ENCODE data around the gene LRRC71.

LRRC71 gene

DNA sequence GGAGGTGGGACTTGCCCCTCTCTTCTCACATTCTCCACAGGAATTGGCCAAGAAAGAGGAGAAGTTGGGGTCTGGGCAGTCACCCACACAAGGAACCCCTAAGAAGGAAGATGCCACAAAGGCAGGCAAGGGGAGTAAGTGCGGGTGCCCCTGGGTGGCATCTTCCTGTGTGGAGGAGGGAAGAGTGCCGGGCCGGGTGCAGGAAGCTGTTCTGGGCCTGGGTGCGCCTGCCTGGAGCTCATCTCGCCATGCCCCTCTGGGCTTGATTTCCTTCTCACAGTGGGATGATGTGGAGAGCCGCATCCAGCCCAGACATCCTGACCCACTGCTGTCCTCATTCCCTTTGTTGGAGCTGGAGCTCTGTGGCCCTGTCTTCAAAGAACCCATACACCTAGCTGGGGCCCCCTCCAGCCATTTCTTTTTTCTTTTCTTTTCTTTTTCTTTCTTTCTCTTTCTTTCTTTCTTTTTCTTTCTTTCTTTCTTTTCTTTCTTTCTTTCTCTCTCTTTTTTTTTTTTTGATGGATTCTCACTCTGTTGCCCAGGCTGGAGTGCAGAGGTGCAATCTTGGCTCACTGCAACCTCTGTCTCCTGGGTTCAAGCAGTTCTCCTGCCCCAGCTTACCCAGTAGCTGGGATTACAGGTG is 9.3 kb downstream of the LRRC71 start:
- H2BK15ac ChIP-seq (replicated peaks; ENCODE audit: low read depth) = no peak overlapping the region
- H3K23ac ChIP-seq (ENCODE audit: low read length) = no peak overlapping the region
- H3K4me3 ChIP-seq (ENCODE audit: low read length) = no peak overlapping the region
- no peaks in the 10 kb centered on the region for H3K36me3 ChIP-seq (ENCODE audit: control insufficient read depth, insufficient read depth, low read length)
- H2BK5ac ChIP-seq (ENCODE audit: low read length) = no peak overlapping the region
- no peak overlapping the region for H3K4ac ChIP-seq (ENCODE audit: low read depth, low read length)
- H3K4me2 ChIP-seq (ENCODE audit: low read length) = no peak overlapping the region
- no peak for DNase-seq
- no peak overlapping the region for H2BK120ac ChIP-seq (ENCODE audit: low read depth, low read length)
- H3K56ac ChIP-seq (ENCODE audit: low read length) = no peak overlapping the region
- H3K18ac ChIP-seq (ENCODE audit: low read length) = no peak overlapping the region
- no peak overlapping the region for H2AK5ac ChIP-seq (ENCODE audit: low read length)
- H3K27ac ChIP-seq (ENCODE audit: low read depth, low read length) = no peak overlapping the region
- H3K9ac ChIP-seq (ENCODE audit: low read length) = no peak overlapping the region
- WGBS (ENCODE audit: extremely low coverage, insufficient coverage, low lambda C conversion rate) = no CpG with 5 or more reads among the region's 6 CpGs
- H3K79me2 ChIP-seq (ENCODE audit: control insufficient read depth, insufficient read depth, low read length) = no peaks in the 10 kb centered on the region
- H3K27me3 ChIP-seq (ENCODE audit: insufficient read depth, low read length, poor library complexity) = peaks cover 21% of the 10 kb centered on the region
- H3K79me1 ChIP-seq (ENCODE audit: low read length) = no peaks in the 10 kb centered on the region
- no peaks in the 10 kb centered on the region for H3K4me1 ChIP-seq (ENCODE audit: control insufficient read depth, low read depth, low read length)
- H4K8ac ChIP-seq (ENCODE audit: low read depth, low read length) = no peak overlapping the region
- H4K5ac ChIP-seq (ENCODE audit: low read length) = no peak overlapping the region

DNA sequence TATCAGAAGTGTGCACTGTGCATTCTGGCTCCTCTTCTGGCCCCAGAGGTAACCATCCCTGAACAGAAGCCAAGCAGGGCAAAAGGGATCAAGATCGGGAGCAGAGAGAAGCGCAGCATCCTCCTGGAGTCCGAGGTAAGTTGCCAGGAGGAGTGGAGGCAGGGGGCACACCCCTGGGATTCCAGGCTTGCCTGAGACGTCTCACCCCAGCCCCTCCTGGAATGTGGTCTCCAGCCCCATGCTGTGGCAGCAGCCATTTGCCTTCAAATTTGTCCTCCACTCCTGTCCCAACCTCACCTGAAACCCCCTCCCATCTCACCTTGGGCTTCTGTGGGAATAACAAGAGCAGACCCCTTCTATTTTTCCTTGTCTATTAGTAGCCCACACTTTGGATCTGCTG is 10.1 kb downstream of the LRRC71 start:
- Histone ChIP-seq H3K27me3 (ENCODE audit: insufficient read depth, low read length, poor library complexity) (peaks cover 13% of the 10 kb centered on the region), H3K4ac (ENCODE audit: low read depth, low read length) (no peak overlapping the region), H3K36me3 (ENCODE audit: control insufficient read depth, insufficient read depth, low read length) (no peaks in the 10 kb centered on the region), H3K23ac (ENCODE audit: low read length) (no peak overlapping the region), H3K18ac (ENCODE audit: low read length) (no peak overlapping the region), H2BK5ac (ENCODE audit: low read length) (no peak overlapping the region), H4K8ac (ENCODE audit: low read depth, low read length) (no peak overlapping the region), H3K4me3 (ENCODE audit: low read length) (no peak overlapping the region), H2BK15ac (replicated peaks; ENCODE audit: low read depth) (no peak overlapping the region), H3K79me2 (ENCODE audit: control insufficient read depth, insufficient read depth, low read length) (no peaks in the 10 kb centered on the region), H2AK5ac (ENCODE audit: low read length) (no peak overlapping the region), H3K4me2 (ENCODE audit: low read length) (no peak overlapping the region), H3K27ac (ENCODE audit: low read depth, low read length) (no peak overlapping the region), H3K9ac (ENCODE audit: low read length) (no peak overlapping the region), H3K4me1 (ENCODE audit: control insufficient read depth, low read depth, low read length) (no peaks in the 10 kb centered on the region), H4K5ac (ENCODE audit: low read length) (no peak overlapping the region), H3K79me1 (ENCODE audit: low read length) (no peaks in the 10 kb centered on the region), H3K56ac (ENCODE audit: low read length) (no peak overlapping the region), H2BK120ac (ENCODE audit: low read depth, low read length) (no peak overlapping the region)
- DNase-seq = no peak
- no CpG with 5 or more reads among the region's 4 CpGs for WGBS (ENCODE audit: extremely low coverage, insufficient coverage, low lambda C conversion rate)

DNA sequence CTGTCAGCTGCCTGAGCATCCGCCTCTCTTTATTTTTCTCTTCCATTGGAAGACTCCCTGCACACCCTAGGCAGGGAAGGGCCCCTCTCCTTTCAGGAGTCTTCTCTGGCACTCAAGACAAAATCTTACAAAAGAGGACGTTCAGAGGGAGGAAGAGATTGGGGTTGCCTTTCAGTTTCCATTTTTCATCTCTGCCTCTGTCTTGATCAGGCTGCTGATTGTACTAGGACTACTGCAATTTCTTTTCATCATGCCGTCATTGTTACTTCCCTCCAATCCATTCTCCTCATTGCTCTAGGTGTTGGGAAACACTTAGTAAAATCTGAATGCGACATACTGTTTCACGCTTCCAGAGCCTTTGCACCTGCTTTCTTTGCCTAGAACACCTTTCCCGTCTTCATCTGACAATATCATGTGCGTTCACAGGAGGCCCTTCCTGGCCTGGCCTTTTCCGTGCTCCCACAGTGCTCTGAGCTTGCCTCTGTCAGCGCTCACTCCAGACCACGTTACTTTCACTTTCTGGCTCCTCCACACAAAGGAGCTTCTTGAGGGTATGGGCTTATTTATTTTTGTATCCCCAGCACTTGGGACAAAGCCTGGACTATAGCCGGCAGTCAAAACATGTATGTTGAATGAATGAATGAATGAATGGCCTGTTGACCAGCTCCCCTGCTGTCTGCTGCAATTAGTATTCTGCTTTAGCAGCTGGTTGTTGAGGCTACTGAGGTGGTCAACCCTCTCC is 10.9 kb downstream of the LRRC71 start:
- Histone ChIP-seq H4K8ac (ENCODE audit: low read depth, low read length) (no peak overlapping the region), H3K4me2 (ENCODE audit: low read length) (no peak overlapping the region), H3K27me3 (ENCODE audit: insufficient read depth, low read length, poor library complexity) (peaks cover 6% of the 10 kb centered on the region), H3K18ac (ENCODE audit: low read length) (no peak overlapping the region), H3K4ac (ENCODE audit: low read depth, low read length) (no peak overlapping the region), H2AK5ac (ENCODE audit: low read length) (no peak overlapping the region), H3K27ac (ENCODE audit: low read depth, low read length) (no peak overlapping the region), H4K5ac (ENCODE audit: low read length) (no peak overlapping the region), H2BK5ac (ENCODE audit: low read length) (no peak overlapping the region), H3K9ac (ENCODE audit: low read length) (no peak overlapping the region), H3K56ac (ENCODE audit: low read length) (no peak overlapping the region), H2BK120ac (ENCODE audit: low read depth, low read length) (no peak overlapping the region), H3K4me3 (ENCODE audit: low read length) (no peak overlapping the region), H2BK15ac (replicated peaks; ENCODE audit: low read depth) (no peak overlapping the region), H3K79me1 (ENCODE audit: low read length) (no peaks in the 10 kb centered on the region), H3K23ac (ENCODE audit: low read length) (no peak overlapping the region), H3K4me1 (ENCODE audit: control insufficient read depth, low read depth, low read length) (no peaks in the 10 kb centered on the region), H3K79me2 (ENCODE audit: control insufficient read depth, insufficient read depth, low read length) (no peaks in the 10 kb centered on the region), H3K36me3 (ENCODE audit: control insufficient read depth, insufficient read depth, low read length) (peaks cover 2% of the 10 kb centered on the region)
- DNase-seq = no peak
- no CpG with 5 or more reads among the region's 11 CpGs for WGBS (ENCODE audit: extremely low coverage, insufficient coverage, low lambda C conversion rate)

DNA sequence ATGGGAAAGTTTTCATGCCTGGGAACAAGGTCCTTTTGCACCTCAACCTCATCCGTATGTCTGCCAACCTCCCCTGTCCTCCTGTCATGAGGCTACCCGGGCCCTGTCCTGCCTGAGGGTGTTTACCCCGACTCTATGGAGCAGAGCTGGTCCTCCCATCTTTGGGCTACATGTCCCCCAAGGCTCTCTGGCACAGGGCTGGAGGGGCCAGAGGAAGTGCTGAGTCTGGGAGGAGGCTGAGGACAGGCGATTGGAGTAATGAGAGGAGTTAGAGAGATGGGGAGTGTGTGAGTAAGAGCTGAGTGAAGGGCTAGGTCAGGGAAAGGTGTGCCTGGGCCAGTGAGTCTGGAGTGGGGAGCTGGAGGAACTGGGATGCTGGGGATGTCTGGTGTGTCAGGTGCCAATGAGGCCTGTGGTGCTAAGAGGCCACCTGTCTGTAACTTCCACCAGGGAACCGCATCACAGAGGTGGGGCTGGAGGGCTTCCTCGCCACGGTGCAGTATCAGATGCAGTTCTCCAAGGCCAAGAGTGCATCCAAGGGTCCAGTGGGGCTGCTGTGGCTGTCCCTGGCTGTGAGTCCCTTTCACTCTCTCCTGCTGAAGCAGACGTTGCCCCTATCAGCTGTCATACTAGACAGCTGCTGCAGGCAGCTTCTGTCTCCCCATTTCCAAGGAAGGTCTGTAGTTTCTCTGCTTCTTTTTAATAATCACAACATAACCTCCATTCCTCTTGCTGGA is 11.7 kb downstream of the LRRC71 start:
- no peak overlapping the region for H3K9ac ChIP-seq (ENCODE audit: low read length)
- no peak overlapping the region for H3K18ac ChIP-seq (ENCODE audit: low read length)
- H3K56ac ChIP-seq (ENCODE audit: low read length) = no peak overlapping the region
- no peaks in the 10 kb centered on the region for H3K4me1 ChIP-seq (ENCODE audit: control insufficient read depth, low read depth, low read length)
- no peak overlapping the region for H2AK5ac ChIP-seq (ENCODE audit: low read length)
- no CpG with 5 or more reads among the region's 8 CpGs for WGBS (ENCODE audit: extremely low coverage, insufficient coverage, low lambda C conversion rate)
- H3K4ac ChIP-seq (ENCODE audit: low read depth, low read length) = no peak overlapping the region
- no peaks in the 10 kb centered on the region for H3K79me1 ChIP-seq (ENCODE audit: low read length)
- no peak overlapping the region for H3K4me2 ChIP-seq (ENCODE audit: low read length)
- H3K36me3 ChIP-seq (ENCODE audit: control insufficient read depth, insufficient read depth, low read length) = peaks cover 2% of the 10 kb centered on the region
- H3K23ac ChIP-seq (ENCODE audit: low read length) = no peak overlapping the region
- H3K79me2 ChIP-seq (ENCODE audit: control insufficient read depth, insufficient read depth, low read length) = no peaks in the 10 kb centered on the region
- peaks cover 1% of the 10 kb centered on the region for H3K27me3 ChIP-seq (ENCODE audit: insufficient read depth, low read length, poor library complexity)
- H2BK120ac ChIP-seq (ENCODE audit: low read depth, low read length) = no peak overlapping the region
- H4K5ac ChIP-seq (ENCODE audit: low read length) = no peak overlapping the region
- no peak overlapping the region for H3K27ac ChIP-seq (ENCODE audit: low read depth, low read length)
- no peak overlapping the region for H4K8ac ChIP-seq (ENCODE audit: low read depth, low read length)
- H2BK5ac ChIP-seq (ENCODE audit: low read length) = no peak overlapping the region
- no peak for DNase-seq
- H2BK15ac ChIP-seq (replicated peaks; ENCODE audit: low read depth) = no peak overlapping the region
- no peak overlapping the region for H3K4me3 ChIP-seq (ENCODE audit: low read length)

DNA sequence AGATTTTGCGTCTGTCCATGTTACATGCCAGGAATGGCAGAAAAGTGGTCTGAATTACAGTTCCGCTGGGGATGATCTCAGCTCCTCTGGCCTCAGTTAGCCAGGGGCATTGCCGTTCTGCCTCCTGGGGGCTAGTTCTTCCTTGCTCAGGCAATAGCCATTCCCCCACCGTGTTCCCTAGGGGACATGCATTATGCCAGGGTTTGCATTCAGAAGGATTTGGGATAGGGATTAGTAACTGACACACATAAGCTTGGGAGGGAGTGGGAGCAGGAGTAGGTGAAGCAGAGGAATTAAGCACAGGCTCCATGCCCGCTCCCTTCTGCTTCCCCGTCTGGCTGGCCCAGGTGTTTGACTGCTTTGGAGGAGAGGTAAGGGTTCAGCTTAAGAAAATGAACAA is 12.7 kb downstream of the LRRC71 start:
- WGBS (ENCODE audit: extremely low coverage, insufficient coverage, low lambda C conversion rate) = no CpG with 5 or more reads among the region's 6 CpGs
- Histone ChIP-seq H3K79me2 (ENCODE audit: control insufficient read depth, insufficient read depth, low read length) (no peaks in the 10 kb centered on the region), H3K23ac (ENCODE audit: low read length) (no peak overlapping the region), H4K8ac (ENCODE audit: low read depth, low read length) (no peak overlapping the region), H3K4ac (ENCODE audit: low read depth, low read length) (no peak overlapping the region), H3K9ac (ENCODE audit: low read length) (no peak overlapping the region), H3K36me3 (ENCODE audit: control insufficient read depth, insufficient read depth, low read length) (peaks cover 2% of the 10 kb centered on the region), H3K27ac (ENCODE audit: low read depth, low read length) (no peak overlapping the region), H3K79me1 (ENCODE audit: low read length) (no peaks in the 10 kb centered on the region), H3K4me2 (ENCODE audit: low read length) (no peak overlapping the region), H2BK5ac (ENCODE audit: low read length) (no peak overlapping the region), H3K56ac (ENCODE audit: low read length) (no peak overlapping the region), H3K4me1 (ENCODE audit: control insufficient read depth, low read depth, low read length) (no peaks in the 10 kb centered on the region), H2BK120ac (ENCODE audit: low read depth, low read length) (no peak overlapping the region), H2AK5ac (ENCODE audit: low read length) (no peak overlapping the region), H3K18ac (ENCODE audit: low read length) (no peak overlapping the region), H4K5ac (ENCODE audit: low read length) (no peak overlapping the region), H2BK15ac (replicated peaks; ENCODE audit: low read depth) (no peak overlapping the region), H3K27me3 (ENCODE audit: insufficient read depth, low read length, poor library complexity) (no peaks in the 10 kb centered on the region), H3K4me3 (ENCODE audit: low read length) (no peak overlapping the region)
- DNase-seq = no peak

Data from mesendoderm (in vitro differentiated cells).